Body of pancreas (tissue), 4 donors: Measurements from ENCODE around the gene HOXC4. TPM values are rescaled to one million over a fixed set of nuclear protein-coding genes. Genes with fewer than 3 reads are reported as not detected.
"Not testable (repeated sequence)": the region's sequence is repeated elsewhere in the genome, so short reads cannot be mapped to it uniquely, and the experiment has no call there.

Source experiments
- ATAC-seq: fragments of 150-250 bp; one replicate; pipeline ENCODE4 v1.9.1; 2016
- DNase-seq, 4 donors: peaks; one replicate each; pipeline ENCODE4 v3.0.0-alpha.2; 2019
- H3K27ac ChIP-seq, 4 donors: fragments of 200-600 bp; sonication (generic); 1 replicate in 3 of 4; 2 replicates in 1 of 4; pipeline versions ENCODE4 v1.5.1 to v1.6.1; 2016 to 2019; ENCODE audit warnings: mild to moderate bottlenecking in 1 of 4, mixed read lengths in 1 of 4, moderate library complexity in 1 of 4
- H3K27me3 ChIP-seq, 2 donors: fragments of 200-600 bp; sonication (generic); one replicate each; pipeline ENCODE4 v1.6.0; 2016; ENCODE audit warnings: mild to moderate bottlenecking in 1 of 2
- H3K36me3 ChIP-seq, 2 donors: fragments of 200-600 bp; sonication (generic); replicated peaks in 1 of 2; 2 replicates each; pipeline ENCODE4 v1.5.1; 2016; ENCODE audit warnings: low read depth in 2 of 2; ENCODE audit not compliant: insufficient read depth in 1 of 2
- H3K4me1 ChIP-seq: fragments of 200-600 bp; sonication (generic); one replicate; pipeline ENCODE4 v1.6.0; 2016
- H3K4me3 ChIP-seq, 2 donors: fragments of 200-600 bp; sonication (generic); 1 replicate in 1 of 2; 2 replicates in 1 of 2; pipeline ENCODE4 v1.5.1; 2016 to 2019
- H3K9me3 ChIP-seq, 3 donors: fragments of 200-600 bp; sonication (generic); 1 replicate in 2 of 3; 2 replicates in 1 of 3; pipeline ENCODE4 v1.5.1; 2016
- CTCF ChIP-seq, 7 experiments: fragments of 450-650 bp in 4 of 7; fragments of 200-600 bp in 3 of 7; sonication (generic) in 3 of 7; IDR thresholded peaks; one replicate each; pipeline ENCODE4 v1.5.1; 2016 to 2019; ENCODE audit warnings: antibody characterized with exemption in 7 of 7
- POLR2A ChIP-seq, 3 donors: fragments of 450-650 bp; IDR thresholded peaks; one replicate each; pipeline ENCODE4 v1.6.1; 2016; ENCODE audit warnings: antibody characterized with exemption in 3 of 3, mild to moderate bottlenecking in 2 of 3
- WGBS, 2 donors: methylation state at CpG; one replicate each; pipeline ENCODE4 v1.1.5; 2017; 5-methylcytosine and 5-hydroxymethylcytosine counted together
- intact Hi-C: fragments of 100-400 bp; cut with DNase I; formaldehyde crosslinking; loops from one replicate; pipeline ENCODE4 v1.15.1; 2023
- total RNA-seq, 2 donors: library from RNA; depleted of rRNA; stranded (reverse); fragments of >200 nt; gene quantifications; one replicate each; pipeline ENCODE4 v1.1.0, GENCODE V29; 2016

Gene HOXC4
- total RNA-seq, 2 donors from 2014 or later: not detected

GRCh38 chr12:54041097-54041690 is 12.4 kb upstream of the HOXC4 start:
- intact Hi-C loops: no loop called here
- Histone ChIP-seq H3K4me1 (no peaks in the 10 kb centered on the region), H3K36me3 (no peaks in the 10 kb centered on the region), H3K27ac (no peak overlapping the region), H3K9me3 (no peaks in the 10 kb centered on the region), H3K27me3 (peaks cover 3 to 22% of the 10 kb centered on the region in 2 donors), H3K4me3 (no peak overlapping the region)
- 44 to 67% methylated on average over 2 of the region's 2 CpGs for WGBS, 2 donors
- ATAC-seq: no peak
- no peak for DNase-seq
- TF ChIP-seq POLR2A (IDR thresholded peaks at IDR 0.05): no peak
- no peak for TF ChIP-seq CTCF (IDR thresholded peaks at IDR 0.05)

- DNase-seq, intact Hi-C loops, H3K4me3 ChIP-seq, H3K9me3 ChIP-seq, H3K27ac ChIP-seq, H3K4me1 ChIP-seq, H3K36me3 ChIP-seq, ATAC-seq: not testable (repeated sequence)
- H3K27me3 ChIP-seq: peaks cover 3 to 31% of the 10 kb centered on the region in 2 donors
- 48 to 73% methylated on average over 6 of the region's 6 CpGs for WGBS, 2 donors
Observed at GRCh38 chr12:54042033-54042432, 11.6 kb upstream of the HOXC4 start.

GRCh38 chr12:54042970-54043853 is 10.4 kb upstream of the HOXC4 start:
- Histone ChIP-seq H3K4me3 (no peak overlapping the region), H3K36me3 (no peaks in the 10 kb centered on the region), H3K27me3 (peaks cover 3 to 43% of the 10 kb centered on the region in 2 donors), H3K27ac (no peak overlapping the region), H3K4me1 (peaks cover 13% of the 10 kb centered on the region), H3K9me3 (no peaks in the 10 kb centered on the region)
- ATAC-seq: no peak
- no peak for DNase-seq
- intact Hi-C loops: no loop called here
- TF ChIP-seq CTCF (IDR thresholded peaks at IDR 0.05) (no peak), POLR2A (IDR thresholded peaks at IDR 0.05) (no peak)
- 43 to 69% methylated on average over 5 to 6 of the region's 6 CpGs for WGBS, 2 donors

- no peak for DNase-seq
- Histone ChIP-seq H3K4me1 (peaks cover 13% of the 10 kb centered on the region), H3K4me3 (no peak overlapping the region), H3K9me3 (no peaks in the 10 kb centered on the region), H3K27ac (no peak overlapping the region), H3K36me3 (no peaks in the 10 kb centered on the region), H3K27me3 (peaks cover 3 to 42% of the 10 kb centered on the region in 2 donors)
- intact Hi-C loops: no loop called here
- TF ChIP-seq POLR2A (IDR thresholded peaks at IDR 0.05): no peak
- TF ChIP-seq CTCF (IDR thresholded peaks at IDR 0.05): no peak
- WGBS, 2 donors: 44 to 48% methylated on average over 5 of the region's 5 CpGs
- ATAC-seq: no peak
Observed at GRCh38 chr12:54044425-54045103, 9.1 kb upstream of the HOXC4 start.

GRCh38 chr12:54045401-54045800 is 8.2 kb upstream of the HOXC4 start:
- Histone ChIP-seq H3K4me3 (no peak overlapping the region), H3K27ac (no peak overlapping the region), H3K27me3 (peaks cover 3 to 34% of the 10 kb centered on the region in 2 donors), H3K9me3 (no peaks in the 10 kb centered on the region), H3K36me3 (no peaks in the 10 kb centered on the region), H3K4me1 (peaks cover 13% of the 10 kb centered on the region)
- intact Hi-C loops: no loop called here
- ATAC-seq (no peak), DNase-seq (no peak)
- TF ChIP-seq CTCF (IDR thresholded peaks at IDR 0.05): no peak
